ENCODE measurements around the gene SRSF2. TPM values are rescaled to one million over a fixed set of nuclear protein-coding genes. Genes with fewer than 3 reads are reported as not detected.

SRSF2 gene
- total and polyA plus RNA-seq, 9 of the 15 experiments (the other 6 are each of a cell fraction or from before 2014, with no cell fraction given): 161 to 583 (median 393) TPM

DNA sequence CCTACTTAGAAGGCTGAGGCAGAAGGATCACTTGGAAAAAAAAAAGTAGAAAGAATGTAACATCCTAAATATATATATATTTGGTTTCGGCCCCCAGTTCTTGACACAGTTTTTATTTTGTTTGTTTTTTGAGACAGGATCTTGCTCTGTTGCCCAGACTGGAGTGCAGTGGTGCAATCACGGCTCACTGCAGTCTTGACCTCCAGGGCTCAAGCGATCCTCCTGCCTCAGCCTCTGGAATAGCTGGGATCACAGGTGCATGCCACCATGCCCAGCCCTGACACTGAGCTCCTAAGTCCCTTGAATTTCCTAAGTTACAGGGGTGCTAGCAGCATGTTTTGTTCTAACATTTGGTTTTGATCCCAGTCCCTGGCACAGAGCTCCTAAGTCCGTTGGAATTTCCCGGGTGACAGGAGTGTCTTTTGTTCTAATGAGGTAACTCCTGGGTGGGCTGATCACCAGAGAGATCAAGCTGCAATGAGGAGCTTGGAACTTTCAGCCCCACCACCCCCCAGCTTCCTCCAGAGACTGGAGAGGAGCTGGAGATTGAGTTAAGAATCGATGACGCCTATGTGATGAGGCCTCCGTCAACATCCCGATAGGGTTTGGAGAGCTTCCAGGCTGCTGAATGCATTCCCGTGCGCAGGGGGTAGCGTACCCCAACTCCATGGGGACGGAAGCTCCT is 46.4 kb downstream of the SRSF2 start:
- WGBS (ENCODE audit: insufficient coverage, low coverage, missing lambda C conversion rate): 55% methylated on average over 13 of the region's 13 CpGs
- Histone ChIP-seq H3K4me1 (replicated peaks in 1 of 2; ENCODE audit: control insufficient read depth in 2 of 2, insufficient read depth in 2 of 2, low read length in 2 of 2) (peaks cover 8 to 24% of the 10 kb centered on the region in 2 experiments; a peak in 3 of 5 replicates), H3K4me3 (no peak overlapping the region), H3K27ac (ENCODE audit: extremely low read depth, low read depth, low read length) (no peak overlapping the region), H3K27me3 (ENCODE audit: control insufficient read depth in 2 of 2, insufficient read depth in 2 of 2, low read length in 2 of 2) (no peaks in the 10 kb centered on the region), H3K9me1 (ENCODE audit: control insufficient read depth, insufficient read depth, low read length) (no peaks in the 10 kb centered on the region), H2AFZ (ENCODE audit: low read depth, low read length) (no peak overlapping the region), H3K4me2 (ENCODE audit: insufficient read depth, low read length) (no peak overlapping the region), H3K36me3 (ENCODE audit: control insufficient read depth, insufficient read depth, low read length) (no peaks in the 10 kb centered on the region), H3K9ac (ENCODE audit: insufficient read depth in 1 of 2, low read depth in 2 of 2, low read length in 2 of 2) (no peak overlapping the region), H3K79me2 (ENCODE audit: control insufficient read depth, insufficient read depth, low read length) (no peaks in the 10 kb centered on the region), H3K9me3 (replicated peaks; ENCODE audit: control insufficient read depth, insufficient read depth, low read depth, low read length) (no peaks in the 10 kb centered on the region), H4K20me1 (replicated peaks; ENCODE audit: control insufficient read depth, insufficient read depth, low read length) (no peaks in the 10 kb centered on the region)
- ChIA-PET CTCF (ENCODE audit: low intra/inter-chr PET ratio) (no interaction called here), POLR2A (interaction anchor here (0.6 to 2.3 kb wide), 4 partner anchors 9 to 144 kb away, joined by 3 to 6 read pairs (median 3); no protein-coding TSS in a partner anchor)
- FAIRE-seq: no peak
- ATAC-seq: no peak
- in situ Hi-C loops (cut with MboI) (no loop called here), intact Hi-C loops (cut with micrococcal nuclease) (no loop called here)
- DNase-seq (ENCODE audit: extremely low read depth in 1 of 4, low spot score in 3 of 4): peak in 1 of 4 experiments; percentile 4
- no TSS peak for BruUV-seq (replicated peaks)
- no peak for TF ChIP-seq ILK (tag; IDR thresholded peaks at IDR 0.05; ENCODE audit: borderline replicate concordance, low read depth)
- TF ChIP-seq ZNF121 (CRISPR knock-in tag; conservative IDR thresholded peaks at IDR 0.05): peak; percentile 67; the same call in 1 of the 2 replicates

DNA sequence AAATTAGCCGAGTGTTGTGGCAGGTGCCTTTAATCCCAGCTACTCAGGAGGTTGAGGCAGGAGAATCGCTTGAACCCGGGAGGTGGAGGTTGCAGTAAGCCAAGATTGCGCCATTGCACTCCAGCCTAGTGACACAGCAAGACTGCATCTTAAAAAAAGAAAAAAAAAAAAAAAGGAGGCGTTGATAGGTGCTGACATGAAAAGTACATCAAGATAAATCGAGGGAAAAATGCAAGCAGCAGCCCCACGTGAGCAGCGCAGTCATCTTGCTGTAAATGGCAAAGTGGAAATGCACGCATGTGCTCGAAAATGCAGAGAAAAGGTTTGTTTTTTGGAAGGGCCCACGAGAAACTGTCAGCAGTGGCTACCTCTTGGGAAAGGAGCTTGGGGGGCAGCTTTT is 47.3 kb downstream of the SRSF2 start:
- peaks cover 8 to 31% of the 10 kb centered on the region in 2 experiments; a peak in 3 of 5 replicates for H3K4me1 ChIP-seq (replicated peaks in 1 of 2; ENCODE audit: control insufficient read depth in 2 of 2, insufficient read depth in 2 of 2, low read length in 2 of 2)
- H3K4me3 ChIP-seq: no peak overlapping the region
- ATAC-seq (peak; percentile 44; the same call in 2 of the 3 replicates), FAIRE-seq (no peak), DNase-seq (ENCODE audit: extremely low read depth in 1 of 4, low spot score in 3 of 4) (peak in 1 of 4 experiments; percentile 5)
- H2AFZ ChIP-seq (ENCODE audit: low read depth, low read length): 0 out of 2 replicates have a peak overlapping the region, but pooled peaks have one; percentile 58
- no peaks in the 10 kb centered on the region for H3K36me3 ChIP-seq (ENCODE audit: control insufficient read depth, insufficient read depth, low read length)
- H3K4me2 ChIP-seq (ENCODE audit: insufficient read depth, low read length): no peak overlapping the region; the same call in 1 of the 2 replicates
- no peaks in the 10 kb centered on the region for H3K9me3 ChIP-seq (replicated peaks; ENCODE audit: control insufficient read depth, insufficient read depth, low read depth, low read length)
- no peaks in the 10 kb centered on the region for H4K20me1 ChIP-seq (replicated peaks; ENCODE audit: control insufficient read depth, insufficient read depth, low read length)
- no peaks in the 10 kb centered on the region for H3K79me2 ChIP-seq (ENCODE audit: control insufficient read depth, insufficient read depth, low read length)
- intact Hi-C loops (cut with micrococcal nuclease) (no loop called here), in situ Hi-C loops (cut with MboI) (no loop called here)
- 0 out of 4 replicates have a peak overlapping the region, but pooled peaks of 1 of the 2 experiments have one; percentile 31 for H3K9ac ChIP-seq (ENCODE audit: insufficient read depth in 1 of 2, low read depth in 2 of 2, low read length in 2 of 2)
- WGBS (ENCODE audit: insufficient coverage, low coverage, missing lambda C conversion rate): 18% methylated on average over 9 of the region's 11 CpGs
- no peak overlapping the region for H3K27ac ChIP-seq (ENCODE audit: extremely low read depth, low read depth, low read length)
- ChIA-PET POLR2A (interaction anchor here (2.3 kb wide), 1 partner anchor 19 kb away, joined by 6 read pairs; no protein-coding TSS in a partner anchor), CTCF (ENCODE audit: low intra/inter-chr PET ratio) (interaction anchor here (0.7 kb wide), 1 partner anchor 151 kb away, joined by 3 read pairs; no protein-coding TSS in a partner anchor)
- no peaks in the 10 kb centered on the region for H3K27me3 ChIP-seq (ENCODE audit: control insufficient read depth in 2 of 2, insufficient read depth in 2 of 2, low read length in 2 of 2)
- H3K9me1 ChIP-seq (ENCODE audit: control insufficient read depth, insufficient read depth, low read length): no peaks in the 10 kb centered on the region
- BruUV-seq (replicated peaks): no TSS peak
- TF ChIP-seq E2F3 (CRISPR knock-in tag; IDR thresholded peaks at IDR 0.05) (no peak), SREBF2 (CRISPR knock-in tag; IDR thresholded peaks at IDR 0.05) (no peak), DACH1 (IDR thresholded peaks at IDR 0.05; ENCODE audit: partially characterized antibody) (no peak), CXXC5 (CRISPR knock-in tag; IDR thresholded peaks at IDR 0.05) (peak; percentile 43; the same call in 1 of the 2 replicates), MECOM (CRISPR knock-in tag; IDR thresholded peaks at IDR 0.05) (peak; percentile 60; the same call in 1 of the 2 replicates), ARID1B (IDR thresholded peaks at IDR 0.05) (peak; percentile 45), ATF7 (IDR thresholded peaks at IDR 0.05) (0 out of 2 replicates have a peak, but pooled peaks have one; percentile 15)

All from K562 (cell line).